ENCODE data around the gene HIKESHI.

The HIKESHI gene

DNA sequence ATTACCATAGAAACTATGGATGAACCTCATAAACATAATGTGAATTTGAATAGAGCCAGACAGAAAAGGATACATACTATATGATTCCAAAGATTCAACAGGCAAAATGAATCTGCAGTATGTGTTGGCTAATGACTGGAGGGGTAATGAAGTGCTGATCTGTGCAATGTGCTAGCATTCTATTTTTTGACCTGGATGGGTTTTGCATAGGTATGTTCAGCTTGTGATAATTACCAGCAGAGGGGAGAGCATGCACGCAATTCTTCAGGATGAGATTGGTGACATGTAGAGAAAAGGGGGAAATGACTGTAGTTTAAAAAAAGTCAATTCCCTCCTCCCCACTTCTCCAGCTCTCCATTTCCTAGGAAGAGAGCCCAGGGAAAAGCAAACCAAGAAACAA lies 72.0 kb downstream of the HIKESHI start:
- no peak for DNase-seq (ENCODE audit: low read depth in 2 of 3, low spot score in 2 of 3)

GRCh38 chr11:86374586-86374985 lies 72.5 kb downstream of the HIKESHI start, which contains the start of gene CCDC81:
Gene CCDC81 (plus strand): TSS chr11:86374887. CDS start chr11:86375164, 277 bp downstream.
- DNase-seq (ENCODE audit: low read depth in 2 of 3, low spot score in 2 of 3): no peak

GRCh38 chr11:86377972-86378371 lies 75.9 kb downstream of the HIKESHI start:
- DNase-seq (ENCODE audit: low read depth in 2 of 3, low spot score in 2 of 3): no peak

GRCh38 chr11:86380295-86381059 lies 78.4 kb downstream of the HIKESHI start:
- no peak for DNase-seq (ENCODE audit: low read depth in 2 of 3, low spot score in 2 of 3)

DNA sequence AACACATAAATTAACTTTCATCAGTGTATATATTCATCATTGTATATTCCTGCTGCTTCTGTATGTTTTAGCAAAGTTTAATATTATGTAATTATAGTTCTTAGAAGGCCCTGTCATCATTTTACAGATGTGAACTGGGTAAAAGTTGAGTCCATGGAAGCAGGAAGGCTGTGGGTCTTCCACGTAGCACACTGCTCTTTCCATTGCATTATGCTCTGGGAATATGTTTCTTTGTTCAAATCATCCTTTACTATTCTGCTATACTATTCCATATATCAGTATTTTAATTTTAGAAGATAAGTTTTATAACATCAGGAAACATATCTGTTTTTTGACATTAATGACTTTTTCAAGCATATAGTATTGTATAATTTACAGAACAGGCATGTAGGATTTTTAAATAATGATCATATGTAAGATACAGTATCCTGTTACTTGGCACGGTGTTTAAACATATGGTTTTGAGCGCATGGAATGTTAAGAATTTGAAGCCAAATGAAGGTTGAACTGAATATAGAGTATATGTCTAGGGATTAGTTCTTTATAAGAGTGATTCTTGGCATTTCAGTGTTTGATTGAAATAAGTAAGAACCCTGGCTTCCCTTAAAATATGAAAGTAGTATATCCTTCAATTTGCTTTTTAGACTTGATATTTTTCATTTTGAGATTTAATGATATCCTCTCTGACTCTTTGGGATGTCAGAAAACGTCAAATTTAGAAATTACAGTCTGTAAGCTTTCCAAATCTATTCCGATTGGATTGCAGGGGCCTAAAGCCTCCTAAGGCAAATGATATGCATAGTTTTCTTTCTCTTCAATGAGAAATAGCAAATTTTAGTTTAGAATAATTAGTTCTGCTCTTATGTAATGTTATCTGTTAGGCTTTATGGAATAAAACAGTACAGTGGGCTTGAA lies 81.3 kb downstream of the HIKESHI start:
- DNase-seq (ENCODE audit: low read depth in 2 of 3, low spot score in 2 of 3): no peak

- no peak for DNase-seq (ENCODE audit: low read depth in 2 of 3, low spot score in 2 of 3)
These were observed 84.2 kb downstream of the HIKESHI start for GRCh38 chr11:86386283-86386682.

GRCh38 chr11:86386746-86387145 lies 84.7 kb downstream of the HIKESHI start:
- DNase-seq (ENCODE audit: low read depth in 2 of 3, low spot score in 2 of 3): no peak

- DNase-seq (ENCODE audit: low read depth in 2 of 3, low spot score in 2 of 3): no peak
These were observed 86.2 kb downstream of the HIKESHI start for GRCh38 chr11:86388198-86388597.

DNA sequence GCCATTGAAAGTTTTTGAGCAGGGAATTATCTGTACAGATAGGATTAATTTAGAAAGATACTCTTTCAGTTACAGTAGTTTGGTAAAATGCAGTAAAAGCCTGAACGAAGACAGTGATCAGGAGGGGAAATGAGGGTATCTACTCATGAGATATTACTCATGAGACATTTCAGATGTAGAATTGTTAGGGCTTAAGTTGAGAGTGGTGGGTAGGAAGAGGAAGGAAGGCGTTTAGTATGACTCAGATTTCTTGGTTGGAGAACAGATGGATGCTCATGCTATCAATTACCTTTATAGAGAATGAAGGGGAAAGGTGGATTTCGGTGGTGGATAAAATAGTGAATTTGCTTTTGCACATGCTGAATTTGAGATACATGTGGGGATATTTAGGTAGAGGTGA lies 88.4 kb downstream of the HIKESHI start:
- no peak for DNase-seq (ENCODE audit: low read depth in 2 of 3, low spot score in 2 of 3)

DNA sequence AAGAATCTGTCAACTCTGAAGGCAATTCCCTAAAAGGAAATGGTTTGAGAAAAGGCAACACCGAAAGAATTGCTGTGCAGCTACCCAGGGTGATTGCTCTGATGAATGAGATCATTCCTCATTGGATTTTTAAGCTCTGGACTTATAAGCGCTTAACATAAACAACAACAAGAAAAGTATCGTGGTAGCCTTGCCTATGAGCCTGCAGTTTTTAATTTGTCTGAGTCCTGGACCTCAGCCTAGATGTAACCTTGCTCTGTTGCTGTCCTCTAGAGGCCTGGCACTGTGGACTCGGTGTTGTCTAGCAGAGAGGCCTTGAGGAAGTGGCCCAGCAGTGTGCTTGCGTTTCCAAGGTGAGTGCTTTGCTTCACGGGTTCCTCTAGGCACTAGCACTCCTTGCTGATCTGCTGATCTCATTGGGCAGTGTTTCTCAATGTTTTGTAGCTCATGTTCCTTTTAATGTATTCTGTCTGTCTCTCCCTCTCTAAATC lies 93.1 kb downstream of the HIKESHI start:
- no peak for DNase-seq (ENCODE audit: low read depth in 2 of 3, low spot score in 2 of 3)
